ENCODE data around the gene TAS2R9. TPM values are rescaled to one million over a fixed set of nuclear protein-coding genes. Genes with fewer than 3 reads are reported as not detected.

TAS2R9 gene
- not detected in 2 replicates for total RNA-seq (2014; rRNA removed)
- Bru-seq, nascent RNA, result percentile 28 among the genes with signal in this experiment
- BruChase-seq, experiment 1, labeled RNA remaining after a 6-hour chase, result percentile 36 among the genes with signal in this experiment
- BruChase-seq, experiment 2, labeled RNA remaining after a 2-hour chase, result percentile 54 among the genes with signal in this experiment
- long read RNA-seq, result 0 reads

DNA sequence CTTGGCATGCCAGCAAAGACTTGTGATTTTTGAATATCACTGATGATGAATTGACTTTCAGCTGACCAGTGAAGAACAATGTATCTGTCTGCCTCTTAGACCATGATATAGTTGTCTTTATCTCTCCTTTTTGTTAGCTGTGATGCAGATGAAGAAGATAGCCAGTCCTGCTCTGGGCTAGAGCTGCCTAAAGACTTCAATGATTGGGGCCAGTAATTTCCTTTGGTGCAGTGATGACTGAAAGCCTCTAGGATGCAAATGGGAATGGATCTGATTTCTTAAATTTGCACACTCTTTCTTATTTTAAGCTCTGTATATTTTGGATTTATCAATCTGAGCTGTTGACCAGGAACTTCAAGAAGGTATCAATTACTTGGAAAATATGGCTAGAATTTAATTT lies at the start of gene TAS2R9:
TAS2R9 (minus strand) TSS at position 101 of the 400 bp plus-strand sequence; CDS start at position 8, 93 bp downstream.
- BruUV-seq (replicated peaks), result no TSS peak
- DNase-seq (no peak), ATAC-seq (no peak)
- CTCF ChIA-PET, result no interaction called here
- Histone ChIP-seq H3K27ac (ENCODE audit: low read length) (no peak within 1 kb of the TSS), H3K36me3 (ENCODE audit: low read depth, low read length) (no peaks in the 10 kb centered on the region), H3K4me3 (ENCODE audit: low read length) (no peak within 1 kb of the TSS), H2AFZ (ENCODE audit: low read length) (no peak within 1 kb of the TSS), H3K9me2 (replicated peaks; ENCODE audit: low read length) (no peaks in the 10 kb centered on the region), H3K9ac (ENCODE audit: low read length) (no peak within 1 kb of the TSS), H4K20me1 (ENCODE audit: low read length) (no peaks in the 10 kb centered on the region), H3K4me1 (ENCODE audit: insufficient read depth, low read length) (no peaks in the 10 kb centered on the region), H3K9me3 (ENCODE audit: low read length) (no peaks in the 10 kb centered on the region), H3F3A (ENCODE audit: low read length, unreplicated experiment) (no peaks in the 10 kb centered on the region), H3K4me2 (ENCODE audit: low read length) (no peak within 1 kb of the TSS), H3K27me3 (ENCODE audit: low read length) (no peaks in the 10 kb centered on the region), H3K79me2 (ENCODE audit: low read length) (no peaks in the 10 kb centered on the region)
- TF ChIP-seq, protein P1, sequence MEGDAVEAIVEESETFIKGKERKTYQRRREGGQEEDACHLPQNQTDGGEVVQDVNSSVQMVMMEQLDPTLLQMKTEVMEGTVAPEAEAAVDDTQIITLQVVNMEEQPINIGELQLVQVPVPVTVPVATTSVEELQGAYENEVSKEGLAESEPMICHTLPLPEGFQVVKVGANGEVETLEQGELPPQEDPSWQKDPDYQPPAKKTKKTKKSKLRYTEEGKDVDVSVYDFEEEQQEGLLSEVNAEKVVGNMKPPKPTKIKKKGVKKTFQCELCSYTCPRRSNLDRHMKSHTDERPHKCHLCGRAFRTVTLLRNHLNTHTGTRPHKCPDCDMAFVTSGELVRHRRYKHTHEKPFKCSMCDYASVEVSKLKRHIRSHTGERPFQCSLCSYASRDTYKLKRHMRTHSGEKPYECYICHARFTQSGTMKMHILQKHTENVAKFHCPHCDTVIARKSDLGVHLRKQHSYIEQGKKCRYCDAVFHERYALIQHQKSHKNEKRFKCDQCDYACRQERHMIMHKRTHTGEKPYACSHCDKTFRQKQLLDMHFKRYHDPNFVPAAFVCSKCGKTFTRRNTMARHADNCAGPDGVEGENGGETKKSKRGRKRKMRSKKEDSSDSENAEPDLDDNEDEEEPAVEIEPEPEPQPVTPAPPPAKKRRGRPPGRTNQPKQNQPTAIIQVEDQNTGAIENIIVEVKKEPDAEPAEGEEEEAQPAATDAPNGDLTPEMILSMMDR (conservative IDR thresholded peaks at IDR 0.05; ENCODE audit: low read depth, low read length), result no peak
- TF ChIP-seq EZH2phosphoT487 (IDR thresholded peaks at IDR 0.05; ENCODE audit: borderline replicate concordance, low read length), result no peak
- TF ChIP-seq EZH2 (IDR thresholded peaks at IDR 0.05; ENCODE audit: low read length, unreplicated experiment), result no peak
- POLR2A ChIA-PET (ENCODE audit: unreplicated experiment), result no interaction called here
- intact Hi-C loops (cut with micrococcal nuclease), result no loop called here

- BruUV-seq (replicated peaks), result no TSS peak
- Histone ChIP-seq H3K9ac (ENCODE audit: low read length) (no peak overlapping the region), H3K27ac (ENCODE audit: low read length) (no peak overlapping the region), H3K79me2 (ENCODE audit: low read length) (no peaks in the 10 kb centered on the region), H3K9me3 (ENCODE audit: low read length) (peaks cover 4% of the 10 kb centered on the region; the same call in 1 of the 2 replicates), H3F3A (ENCODE audit: low read length, unreplicated experiment) (no peaks in the 10 kb centered on the region), H3K4me2 (ENCODE audit: low read length) (no peak overlapping the region), H3K9me2 (replicated peaks; ENCODE audit: low read length) (no peaks in the 10 kb centered on the region), H3K36me3 (ENCODE audit: low read depth, low read length) (no peaks in the 10 kb centered on the region; the same call in 1 of the 2 replicates), H3K4me1 (ENCODE audit: insufficient read depth, low read length) (peaks cover 11% of the 10 kb centered on the region), H4K20me1 (ENCODE audit: low read length) (no peaks in the 10 kb centered on the region), H2AFZ (ENCODE audit: low read length) (no peak overlapping the region), H3K27me3 (ENCODE audit: low read length) (no peaks in the 10 kb centered on the region), H3K4me3 (ENCODE audit: low read length) (no peak overlapping the region)
- ChIA-PET CTCF (no interaction called here), POLR2A (ENCODE audit: unreplicated experiment) (no interaction called here)
- DNase-seq (no peak), ATAC-seq (no peak)
- TF ChIP-seq EZH2 (IDR thresholded peaks at IDR 0.05; ENCODE audit: low read length, unreplicated experiment), result no peak
- TF ChIP-seq, protein P1 (conservative IDR thresholded peaks at IDR 0.05; ENCODE audit: low read depth, low read length), result no peak
- no peak for TF ChIP-seq EZH2phosphoT487 (IDR thresholded peaks at IDR 0.05; ENCODE audit: borderline replicate concordance, low read length)
- intact Hi-C loops (cut with micrococcal nuclease), result no loop called here
Measured at GRCh38 chr12:10855807-10856206, 45.8 kb upstream of the TAS2R9 start.

DNA sequence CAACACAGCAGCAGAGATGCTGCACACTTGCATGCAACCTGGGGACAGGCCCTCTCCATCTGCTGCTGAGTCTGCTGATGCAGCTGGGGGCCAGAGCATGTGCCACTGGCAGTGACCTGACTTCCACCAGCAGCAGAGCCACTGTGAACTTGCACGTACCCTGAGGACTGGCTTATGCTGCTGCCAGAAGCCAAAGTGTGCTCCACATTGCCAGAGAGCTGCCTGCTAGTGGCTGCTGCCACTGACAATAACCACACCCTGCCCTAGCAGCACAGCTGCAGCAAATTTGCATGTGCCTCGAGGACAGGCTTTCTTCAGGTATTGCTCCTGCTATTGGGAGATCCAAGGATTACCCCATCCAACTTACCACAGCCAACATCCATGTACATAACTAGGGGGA lies 43.8 kb upstream of the TAS2R9 start:
- Histone ChIP-seq H3K9me3 (ENCODE audit: low read length) (peaks cover 4% of the 10 kb centered on the region; the same call in 1 of the 2 replicates), H3K79me2 (ENCODE audit: low read length) (no peaks in the 10 kb centered on the region), H4K20me1 (ENCODE audit: low read length) (no peaks in the 10 kb centered on the region), H3K4me2 (ENCODE audit: low read length) (no peak overlapping the region), H3K9me2 (replicated peaks; ENCODE audit: low read length) (no peaks in the 10 kb centered on the region), H3F3A (ENCODE audit: low read length, unreplicated experiment) (no peaks in the 10 kb centered on the region), H2AFZ (ENCODE audit: low read length) (no peak overlapping the region), H3K36me3 (ENCODE audit: low read depth, low read length) (no peaks in the 10 kb centered on the region; the same call in 1 of the 2 replicates), H3K4me3 (ENCODE audit: low read length) (no peak overlapping the region), H3K4me1 (ENCODE audit: insufficient read depth, low read length) (peaks cover 27% of the 10 kb centered on the region), H3K27me3 (ENCODE audit: low read length) (no peaks in the 10 kb centered on the region), H3K9ac (ENCODE audit: low read length) (no peak overlapping the region), H3K27ac (ENCODE audit: low read length) (no peak overlapping the region)
- TF ChIP-seq, protein P1 (conservative IDR thresholded peaks at IDR 0.05; ENCODE audit: low read depth, low read length), result no peak
- TF ChIP-seq EZH2phosphoT487 (IDR thresholded peaks at IDR 0.05; ENCODE audit: borderline replicate concordance, low read length), result no peak
- ATAC-seq (no peak), DNase-seq (no peak)
- ChIA-PET POLR2A (ENCODE audit: unreplicated experiment) (no interaction called here), CTCF (no interaction called here)
- intact Hi-C loops (cut with micrococcal nuclease), result no loop called here
- no TSS peak for BruUV-seq (replicated peaks)

All from PC-3 (cell line).